GM18868 (cell line): Measurements from ENCODE around the gene PTPRJ.
A peak's percentile ranks its signal among the peaks of the same experiment; 100 is the strongest.

Experiments used
- ATAC-seq: cut with Tn5 transposase; IDR thresholded peaks from one replicate; pipeline ENCODE4 v1.9.1; 2021; ENCODE audit warnings: mild to moderate bottlenecking, moderate library complexity; ENCODE audit not compliant: unreplicated experiment

Gene PTPRJ

GRCh38 chr11:48087974-48088681 is 107.8 kb downstream of the PTPRJ start:
- ATAC-seq, result peak; percentile 47

- ATAC-seq, result no peak
Observed at GRCh38 chr11:48088682-48089050, 108.3 kb downstream of the PTPRJ start.

- ATAC-seq, result no peak
Observed at GRCh38 chr11:48090174-48090573, 109.8 kb downstream of the PTPRJ start.

- ATAC-seq, result no peak
Observed at GRCh38 chr11:48091426-48092102, 111.2 kb downstream of the PTPRJ start.

- ATAC-seq, result no peak
Observed at GRCh38 chr11:48093323-48093722, 113.0 kb downstream of the PTPRJ start.

GRCh38 chr11:48093795-48094642 is 113.7 kb downstream of the PTPRJ start:
- ATAC-seq, result peak; percentile 66

GRCh38 chr11:48094643-48095339 is 114.4 kb downstream of the PTPRJ start:
- no peak for ATAC-seq

GRCh38 chr11:48095779-48096470 is 115.6 kb downstream of the PTPRJ start:
- ATAC-seq, result no peak

GRCh38 chr11:48096588-48097525 is 116.5 kb downstream of the PTPRJ start:
- no peak for ATAC-seq

- no peak for ATAC-seq
Observed at GRCh38 chr11:48098024-48098423, 117.7 kb downstream of the PTPRJ start.

GRCh38 chr11:48099916-48100446 is 119.6 kb downstream of the PTPRJ start:
- no peak for ATAC-seq

GRCh38 chr11:48101044-48101733 is 120.8 kb downstream of the PTPRJ start:
- ATAC-seq, result no peak

GRCh38 chr11:48101958-48102357 is 121.6 kb downstream of the PTPRJ start:
- no peak for ATAC-seq

- no peak for ATAC-seq
Observed at GRCh38 chr11:48103621-48104567, 123.5 kb downstream of the PTPRJ start.

- ATAC-seq, result no peak
Observed at GRCh38 chr11:48104568-48104924, 124.2 kb downstream of the PTPRJ start.

GRCh38 chr11:48105096-48105990 is 125.0 kb downstream of the PTPRJ start:
- no peak for ATAC-seq

GRCh38 chr11:48106166-48106565 is 125.8 kb downstream of the PTPRJ start:
- no peak for ATAC-seq
